Measurements from ENCODE around the gene SHISA7. TPM values are rescaled to one million over a fixed set of nuclear protein-coding genes. Genes with fewer than 3 reads are reported as not detected.
A peak's percentile ranks its signal among the peaks of the same experiment; 100 is the strongest.
"Not testable (repeated sequence)": the region's sequence is repeated elsewhere in the genome, so short reads cannot be mapped to it uniquely, and the experiment has no call there.

The SHISA7 gene
- total RNA-seq, 1 donor from 2014 or later: not detected

- DNase-seq (ENCODE audit: low read depth): no peak
- Histone ChIP-seq H3K4me3 (ENCODE audit: low read depth, low read length) (no peak overlapping the region), H3K36me3 (ENCODE audit: control insufficient read depth, insufficient read depth, low read length) (no peaks in the 10 kb centered on the region), H3K27me3 (ENCODE audit: control insufficient read depth, insufficient read depth, low read length) (no peaks in the 10 kb centered on the region)
- TF ChIP-seq CTCF (IDR thresholded peaks at IDR 0.05; ENCODE audit: insufficient read depth, low read length, severe bottlenecking): no peak
- FAIRE-seq: no peak
Observed at GRCh38 chr19:55419103-55419502, 24.0 kb downstream of the SHISA7 start.

GRCh38 chr19:55418185-55418584 is 24.9 kb downstream of the SHISA7 start:
- DNase-seq (ENCODE audit: low read depth): peak; percentile 73
- no peaks in the 10 kb centered on the region for H3K27me3 ChIP-seq (ENCODE audit: control insufficient read depth, insufficient read depth, low read length)
- no peak for FAIRE-seq
- no peaks in the 10 kb centered on the region for H3K36me3 ChIP-seq (ENCODE audit: control insufficient read depth, insufficient read depth, low read length)
- H3K4me3 ChIP-seq (ENCODE audit: low read depth, low read length): no peak overlapping the region
- TF ChIP-seq CTCF (IDR thresholded peaks at IDR 0.05; ENCODE audit: insufficient read depth, low read length, severe bottlenecking): peak; percentile 69

- Histone ChIP-seq H3K36me3 (ENCODE audit: control insufficient read depth, insufficient read depth, low read length) (peaks cover 4% of the 10 kb centered on the region), H3K27me3 (ENCODE audit: control insufficient read depth, insufficient read depth, low read length) (no peaks in the 10 kb centered on the region), H3K4me3 (ENCODE audit: low read depth, low read length) (no peak overlapping the region)
- DNase-seq (ENCODE audit: low read depth) (no peak), FAIRE-seq (no peak)
- TF ChIP-seq CTCF (IDR thresholded peaks at IDR 0.05; ENCODE audit: insufficient read depth, low read length, severe bottlenecking): no peak
Observed at GRCh38 chr19:55410168-55410567, 32.9 kb downstream of the SHISA7 start.

GRCh38 chr19:55409179-55409578 is 33.9 kb downstream of the SHISA7 start:
- DNase-seq (ENCODE audit: low read depth); H3K4me3 ChIP-seq (ENCODE audit: low read depth, low read length); H3K36me3 ChIP-seq (ENCODE audit: control insufficient read depth, insufficient read depth, low read length); FAIRE-seq; H3K27me3 ChIP-seq (ENCODE audit: control insufficient read depth, insufficient read depth, low read length): not testable (repeated sequence)

- Histone ChIP-seq H3K27me3 (ENCODE audit: control insufficient read depth, insufficient read depth, low read length) (no peaks in the 10 kb centered on the region), H3K36me3 (ENCODE audit: control insufficient read depth, insufficient read depth, low read length) (peaks cover 8% of the 10 kb centered on the region), H3K4me3 (ENCODE audit: low read depth, low read length) (peak overlapping the region; percentile 76)
- FAIRE-seq: no peak
- TF ChIP-seq CTCF (IDR thresholded peaks at IDR 0.05; ENCODE audit: insufficient read depth, low read length, severe bottlenecking): no peak
- no peak for DNase-seq (ENCODE audit: low read depth)
Observed at GRCh38 chr19:55408533-55408872, 34.6 kb downstream of the SHISA7 start.

GRCh38 chr19:55407800-55408532 is 35.1 kb downstream of the SHISA7 start:
- Histone ChIP-seq H3K36me3 (ENCODE audit: control insufficient read depth, insufficient read depth, low read length) (peaks cover 10% of the 10 kb centered on the region), H3K27me3 (ENCODE audit: control insufficient read depth, insufficient read depth, low read length) (no peaks in the 10 kb centered on the region), H3K4me3 (ENCODE audit: low read depth, low read length) (peak overlapping the region; percentile 76)
- DNase-seq (ENCODE audit: low read depth) (peak; percentile 94), FAIRE-seq (no peak)
- TF ChIP-seq CTCF (IDR thresholded peaks at IDR 0.05; ENCODE audit: insufficient read depth, low read length, severe bottlenecking): no peak

- peak within 1 kb of the TSS; percentile 76 for H3K4me3 ChIP-seq (ENCODE audit: low read depth, low read length)
- not testable (repeated sequence) for DNase-seq (ENCODE audit: low read depth); H3K27me3 ChIP-seq (ENCODE audit: control insufficient read depth, insufficient read depth, low read length); FAIRE-seq
- peaks cover 13% of the 10 kb centered on the region for H3K36me3 ChIP-seq (ENCODE audit: control insufficient read depth, insufficient read depth, low read length)
Observed at GRCh38 chr19:55407550-55407799, 35.6 kb downstream of the SHISA7 start, which contains the start of gene UBE2S. UBE2S (minus strand) TSS chr19:55407788; CDS start chr19:55407589, 199 bp downstream.
